ENCODE results near the gene NHSL1.

The NHSL1 gene

GRCh38 chr6:138410972-138411880, 88.1 kb downstream of the NHSL1 start:
- Histone ChIP-seq H3K36me3 (ENCODE audit: control insufficient read depth in 5 of 5, insufficient read depth in 5 of 5, low read length in 5 of 5) (peaks cover 27 to 93% (median 81%) of the 10 kb centered on the region in 5 donors), H3K4me1 (ENCODE audit: control insufficient read depth in 5 of 5, insufficient read depth in 5 of 5, low read length in 5 of 5) (peaks cover 2 to 45% (median 40%) of the 10 kb centered on the region in 5 donors), H3K27me3 (ENCODE audit: control insufficient read depth in 5 of 5, insufficient read depth in 4 of 5, low read length in 5 of 5) (no peaks in the 10 kb centered on the region), H3K4me3 (ENCODE audit: low read depth in 1 of 5, low read length in 5 of 5) (no peak overlapping the region), H3K27ac (ENCODE audit: low read depth, low read length) (peak overlapping the region; percentile 43), H3K9me3 (ENCODE audit: control insufficient read depth in 5 of 5, low read length in 5 of 5) (no peaks in the 10 kb centered on the region), H3K9ac (ENCODE audit: low read length in 5 of 5) (no peak overlapping the region)

DNA sequence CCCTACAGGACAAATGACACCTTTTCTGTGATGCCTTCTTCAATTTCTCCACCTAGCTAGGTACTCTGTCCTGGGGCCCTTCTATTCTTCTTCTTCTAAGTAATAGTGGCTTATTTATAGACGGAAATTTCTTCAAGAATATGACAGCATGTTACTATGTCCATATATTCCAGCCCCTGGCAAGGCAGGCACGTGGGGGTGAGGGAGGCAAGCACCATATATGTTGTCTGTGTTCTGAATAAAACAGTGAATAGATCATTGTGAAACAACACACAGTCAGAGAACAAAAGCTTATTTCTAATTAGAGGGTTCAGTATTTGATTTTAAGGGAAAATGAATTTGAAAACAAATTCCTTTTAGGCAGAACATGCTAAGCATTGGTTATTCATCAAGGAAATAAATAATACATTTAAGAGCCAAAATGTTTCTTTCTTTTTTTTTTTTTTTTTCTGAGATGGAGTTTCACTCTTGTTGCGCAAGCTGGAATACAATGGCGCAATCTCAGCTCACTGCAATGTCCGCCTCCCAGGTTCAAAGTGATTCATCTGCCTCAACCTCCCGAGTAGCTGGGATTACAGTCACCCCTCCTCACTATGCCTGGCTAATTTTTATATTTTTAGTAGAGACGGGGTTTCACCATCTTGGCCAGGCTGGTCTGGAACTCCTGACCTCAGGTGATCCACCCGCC, 89.1 kb downstream of the NHSL1 start:
- no peaks in the 10 kb centered on the region for H3K27me3 ChIP-seq (ENCODE audit: control insufficient read depth in 5 of 5, insufficient read depth in 4 of 5, low read length in 5 of 5)
- no peak overlapping the region for H3K4me3 ChIP-seq (ENCODE audit: low read depth in 1 of 5, low read length in 5 of 5)
- peaks cover 31 to 90% (median 76%) of the 10 kb centered on the region in 5 donors for H3K36me3 ChIP-seq (ENCODE audit: control insufficient read depth in 5 of 5, insufficient read depth in 5 of 5, low read length in 5 of 5)
- H3K9me3 ChIP-seq (ENCODE audit: control insufficient read depth in 5 of 5, low read length in 5 of 5), result no peaks in the 10 kb centered on the region
- peak overlapping the region in 1 of 5 donors; percentile 60 for H3K9ac ChIP-seq (ENCODE audit: low read length in 5 of 5)
- H3K4me1 ChIP-seq (ENCODE audit: control insufficient read depth in 5 of 5, insufficient read depth in 5 of 5, low read length in 5 of 5), result peaks cover 2 to 54% (median 48%) of the 10 kb centered on the region in 5 donors
- H3K27ac ChIP-seq (ENCODE audit: low read depth, low read length), result peak overlapping the region; percentile 83

GRCh38 chr6:138406443-138406842, 92.9 kb downstream of the NHSL1 start:
- Histone ChIP-seq H3K27me3 (ENCODE audit: control insufficient read depth in 5 of 5, insufficient read depth in 4 of 5, low read length in 5 of 5) (no peaks in the 10 kb centered on the region), H3K36me3 (ENCODE audit: control insufficient read depth in 5 of 5, insufficient read depth in 5 of 5, low read length in 5 of 5) (peaks cover 17 to 54% (median 45%) of the 10 kb centered on the region in 5 donors), H3K9me3 (ENCODE audit: control insufficient read depth in 5 of 5, low read length in 5 of 5) (no peaks in the 10 kb centered on the region), H3K4me1 (ENCODE audit: control insufficient read depth in 5 of 5, insufficient read depth in 5 of 5, low read length in 5 of 5) (peaks cover 2 to 65% (median 61%) of the 10 kb centered on the region in 5 donors), H3K9ac (ENCODE audit: low read length in 5 of 5) (peak overlapping the region in 1 of 5 donors; percentile 95), H3K27ac (ENCODE audit: low read depth, low read length) (peak overlapping the region; percentile 98), H3K4me3 (ENCODE audit: low read depth in 1 of 5, low read length in 5 of 5) (peak overlapping the region in 1 of 5 donors; percentile 30)

- Histone ChIP-seq H3K9ac (ENCODE audit: low read length in 5 of 5) (peak overlapping the region in 2 of 5 donors; percentile 86 to 95), H3K9me3 (ENCODE audit: control insufficient read depth in 5 of 5, low read length in 5 of 5) (no peaks in the 10 kb centered on the region), H3K4me1 (ENCODE audit: control insufficient read depth in 5 of 5, insufficient read depth in 5 of 5, low read length in 5 of 5) (peaks cover 2 to 65% (median 60%) of the 10 kb centered on the region in 5 donors), H3K4me3 (ENCODE audit: low read depth in 1 of 5, low read length in 5 of 5) (peak overlapping the region in 3 of 5 donors; percentile 30 to 91 (median 91)), H3K36me3 (ENCODE audit: control insufficient read depth in 5 of 5, insufficient read depth in 5 of 5, low read length in 5 of 5) (peaks cover 12 to 49% (median 40%) of the 10 kb centered on the region in 5 donors), H3K27ac (ENCODE audit: low read depth, low read length) (peak overlapping the region; percentile 98), H3K27me3 (ENCODE audit: control insufficient read depth in 5 of 5, insufficient read depth in 4 of 5, low read length in 5 of 5) (no peaks in the 10 kb centered on the region)
These were observed 93.4 kb downstream of the NHSL1 start for GRCh38 chr6:138405816-138406413.

DNA sequence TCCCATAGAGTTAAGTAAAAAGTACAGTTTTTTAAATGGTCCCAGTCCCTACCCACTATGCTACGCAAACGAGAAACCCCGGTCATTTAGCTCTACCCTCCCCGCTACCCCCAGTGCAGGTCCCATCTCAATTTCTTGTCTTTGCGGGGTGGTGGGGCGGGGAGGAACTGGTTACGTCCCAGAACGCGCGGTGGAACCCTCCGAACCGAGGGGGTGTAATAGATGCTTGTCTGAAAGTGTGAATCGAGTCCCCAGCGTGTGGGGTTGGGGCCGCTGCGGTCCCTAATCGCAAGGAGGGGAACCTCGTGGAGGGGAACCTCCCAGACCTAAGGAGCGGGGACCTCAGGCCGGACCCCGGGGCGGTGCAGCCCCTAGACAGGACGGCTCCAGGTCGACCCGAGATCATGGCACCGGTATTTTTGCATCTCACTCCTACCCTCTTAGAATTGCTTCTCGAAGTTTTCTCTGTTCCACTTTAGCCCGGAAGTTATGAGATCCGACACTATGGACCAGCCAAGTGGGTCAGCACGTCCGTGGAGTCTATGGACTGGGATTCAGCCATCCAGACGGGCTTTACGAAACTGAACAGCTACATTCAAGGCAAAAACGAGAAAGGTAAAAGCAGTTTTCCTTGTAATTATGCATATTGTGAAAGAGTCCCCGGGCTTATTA, 94.5 kb downstream of the NHSL1 start:
- Histone ChIP-seq H3K27ac (ENCODE audit: low read depth, low read length) (peak overlapping the region; percentile 98), H3K9ac (ENCODE audit: low read length in 5 of 5) (peak overlapping the region; percentile 3 to 95 (median 88)), H3K9me3 (ENCODE audit: control insufficient read depth in 5 of 5, low read length in 5 of 5) (no peaks in the 10 kb centered on the region), H3K27me3 (ENCODE audit: control insufficient read depth in 5 of 5, insufficient read depth in 4 of 5, low read length in 5 of 5) (no peaks in the 10 kb centered on the region), H3K4me1 (ENCODE audit: control insufficient read depth in 5 of 5, insufficient read depth in 5 of 5, low read length in 5 of 5) (peaks cover 2 to 56% (median 51%) of the 10 kb centered on the region in 5 donors), H3K4me3 (ENCODE audit: low read depth in 1 of 5, low read length in 5 of 5) (peak overlapping the region; percentile 72 to 91 (median 88)), H3K36me3 (ENCODE audit: control insufficient read depth in 5 of 5, insufficient read depth in 5 of 5, low read length in 5 of 5) (peaks cover 8 to 41% (median 32%) of the 10 kb centered on the region in 5 donors)

GRCh38 chr6:138403801-138404665, 95.3 kb downstream of the NHSL1 start, which contains the start of gene HEBP2:
HEBP2 (plus strand) TSS chr6:138404223; CDS start chr6:138404496, 273 bp downstream.
- Histone ChIP-seq H3K4me1 (ENCODE audit: control insufficient read depth in 5 of 5, insufficient read depth in 5 of 5, low read length in 5 of 5) (peaks cover 2 to 48% (median 43%) of the 10 kb centered on the region in 5 donors), H3K9ac (ENCODE audit: low read length in 5 of 5) (peak within 1 kb of the TSS; percentile 89 to 97 (median 95)), H3K36me3 (ENCODE audit: control insufficient read depth in 5 of 5, insufficient read depth in 5 of 5, low read length in 5 of 5) (peaks cover 7 to 33% (median 25%) of the 10 kb centered on the region in 5 donors), H3K4me3 (ENCODE audit: low read depth in 1 of 5, low read length in 5 of 5) (peak within 1 kb of the TSS; percentile 72 to 91 (median 88)), H3K9me3 (ENCODE audit: control insufficient read depth in 5 of 5, low read length in 5 of 5) (no peaks in the 10 kb centered on the region), H3K27me3 (ENCODE audit: control insufficient read depth in 5 of 5, insufficient read depth in 4 of 5, low read length in 5 of 5) (no peaks in the 10 kb centered on the region), H3K27ac (ENCODE audit: low read depth, low read length) (peak within 1 kb of the TSS; percentile 98)

DNA sequence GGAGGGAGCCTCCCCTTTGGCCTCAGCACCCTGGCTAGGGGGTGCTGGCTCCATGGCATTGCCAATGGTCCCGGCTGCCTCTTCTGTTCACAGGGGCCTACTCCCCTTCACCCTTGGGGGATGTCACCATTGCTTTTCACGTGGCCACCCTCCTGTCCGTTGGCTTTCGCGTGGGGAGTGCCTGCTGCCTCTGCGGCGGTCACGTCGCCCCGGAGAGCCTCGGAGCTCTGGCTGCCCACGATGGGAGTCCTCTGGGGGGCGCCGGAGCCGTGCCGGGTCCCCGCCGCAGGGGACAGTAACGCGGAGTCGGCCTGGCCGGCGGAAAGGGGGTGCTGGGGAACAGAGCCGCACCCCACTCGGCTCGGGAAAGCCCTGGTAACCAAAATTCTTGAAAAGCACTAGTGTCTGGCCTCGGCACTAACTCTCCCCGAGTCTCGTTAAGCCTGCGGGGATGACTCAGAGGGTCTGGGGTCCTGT, 95.9 kb downstream of the NHSL1 start:
- peaks cover 7 to 26% (median 19%) of the 10 kb centered on the region in 5 donors for H3K36me3 ChIP-seq (ENCODE audit: control insufficient read depth in 5 of 5, insufficient read depth in 5 of 5, low read length in 5 of 5)
- H3K9me3 ChIP-seq (ENCODE audit: control insufficient read depth in 5 of 5, low read length in 5 of 5), result no peaks in the 10 kb centered on the region
- H3K27me3 ChIP-seq (ENCODE audit: control insufficient read depth in 5 of 5, insufficient read depth in 4 of 5, low read length in 5 of 5), result no peaks in the 10 kb centered on the region
- H3K27ac ChIP-seq (ENCODE audit: low read depth, low read length), result peak overlapping the region; percentile 98
- H3K9ac ChIP-seq (ENCODE audit: low read length in 5 of 5), result peak overlapping the region; percentile 89 to 97 (median 95)
- peak overlapping the region; percentile 72 to 91 (median 88) for H3K4me3 ChIP-seq (ENCODE audit: low read depth in 1 of 5, low read length in 5 of 5)
- peaks cover 2 to 42% (median 37%) of the 10 kb centered on the region in 5 donors for H3K4me1 ChIP-seq (ENCODE audit: control insufficient read depth in 5 of 5, insufficient read depth in 5 of 5, low read length in 5 of 5)

DNA sequence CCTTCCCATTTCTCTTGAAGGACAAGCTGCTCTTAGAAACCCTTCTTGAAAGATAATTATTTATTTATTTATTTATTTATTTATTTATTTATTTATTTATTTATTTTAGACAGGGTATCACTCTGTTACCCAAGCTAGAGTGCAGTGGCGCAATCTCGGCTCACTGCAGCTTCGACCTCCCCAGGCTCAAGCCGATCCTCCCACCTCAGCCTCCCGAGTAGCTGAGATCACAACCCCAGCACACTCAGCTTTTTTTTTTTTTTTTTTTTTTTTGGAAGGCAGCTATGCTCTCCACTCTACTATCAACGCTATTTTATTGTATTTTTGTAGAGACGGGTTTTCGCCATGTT, 96.5 kb downstream of the NHSL1 start:
- no peaks in the 10 kb centered on the region for H3K27me3 ChIP-seq (ENCODE audit: control insufficient read depth in 5 of 5, insufficient read depth in 4 of 5, low read length in 5 of 5)
- no peaks in the 10 kb centered on the region for H3K9me3 ChIP-seq (ENCODE audit: control insufficient read depth in 5 of 5, low read length in 5 of 5)
- peak overlapping the region in 4 of 5 donors; percentile 75 to 91 (median 87) for H3K4me3 ChIP-seq (ENCODE audit: low read depth in 1 of 5, low read length in 5 of 5)
- H3K4me1 ChIP-seq (ENCODE audit: control insufficient read depth in 5 of 5, insufficient read depth in 5 of 5, low read length in 5 of 5), result peaks cover 1 to 40% (median 33%) of the 10 kb centered on the region in 5 donors
- H3K9ac ChIP-seq (ENCODE audit: low read length in 5 of 5), result no peak overlapping the region
- H3K27ac ChIP-seq (ENCODE audit: low read depth, low read length), result peak overlapping the region; percentile 98
- peaks cover 7 to 21% (median 16%) of the 10 kb centered on the region in 5 donors for H3K36me3 ChIP-seq (ENCODE audit: control insufficient read depth in 5 of 5, insufficient read depth in 5 of 5, low read length in 5 of 5)
